ENCODE results near the gene SMU1. TPM values are rescaled to one million over a fixed set of nuclear protein-coding genes. Genes with fewer than 3 reads are reported as not detected.

Gene SMU1
- total RNA-seq, 1 donor from 2014 or later, result 24.3 TPM

GRCh38 chr9:33051144-33051543 is 25.3 kb downstream of the SMU1 start:
- peaks cover 39% of the 10 kb centered on the region for H3K36me3 Mint-ChIP-seq
- TF ChIP-seq CTCF (IDR thresholded peaks at IDR 0.05; ENCODE audit: unreplicated experiment), result no peak
- no peaks in the 10 kb centered on the region for H3K9me3 Mint-ChIP-seq
- H3K4me1 Mint-ChIP-seq, result no peaks in the 10 kb centered on the region
- H3K27me3 Mint-ChIP-seq (ENCODE audit: low read depth), result no peaks in the 10 kb centered on the region
- H3K4me3 Mint-ChIP-seq, result no peak overlapping the region
- DNase-seq (ENCODE audit: low spot score in 2 of 2, unreplicated experiment in 2 of 2), result no peak
- H3K27ac Mint-ChIP-seq, result no peak overlapping the region

- Mint-ChIP-seq H3K27me3 (ENCODE audit: low read depth) (no peaks in the 10 kb centered on the region), H3K9me3 (no peaks in the 10 kb centered on the region), H3K4me1 (peaks cover 5% of the 10 kb centered on the region), H3K27ac (no peak overlapping the region), H3K4me3 (no peak overlapping the region), H3K36me3 (peaks cover 37% of the 10 kb centered on the region)
- DNase-seq (ENCODE audit: low spot score in 2 of 2, unreplicated experiment in 2 of 2), result no peak
- TF ChIP-seq CTCF (IDR thresholded peaks at IDR 0.05; ENCODE audit: unreplicated experiment), result no peak
These were observed 26.7 kb downstream of the SMU1 start for GRCh38 chr9:33049680-33050361.

- Mint-ChIP-seq H3K27ac (no peak overlapping the region), H3K9me3 (no peaks in the 10 kb centered on the region), H3K27me3 (ENCODE audit: low read depth) (no peaks in the 10 kb centered on the region), H3K4me1 (peaks cover 14% of the 10 kb centered on the region), H3K36me3 (peaks cover 29% of the 10 kb centered on the region), H3K4me3 (no peak overlapping the region)
- no peak for DNase-seq (ENCODE audit: low spot score in 2 of 2, unreplicated experiment in 2 of 2)
- TF ChIP-seq CTCF (IDR thresholded peaks at IDR 0.05; ENCODE audit: unreplicated experiment), result no peak
These were observed 28.4 kb downstream of the SMU1 start for GRCh38 chr9:33048054-33048465.

DNA sequence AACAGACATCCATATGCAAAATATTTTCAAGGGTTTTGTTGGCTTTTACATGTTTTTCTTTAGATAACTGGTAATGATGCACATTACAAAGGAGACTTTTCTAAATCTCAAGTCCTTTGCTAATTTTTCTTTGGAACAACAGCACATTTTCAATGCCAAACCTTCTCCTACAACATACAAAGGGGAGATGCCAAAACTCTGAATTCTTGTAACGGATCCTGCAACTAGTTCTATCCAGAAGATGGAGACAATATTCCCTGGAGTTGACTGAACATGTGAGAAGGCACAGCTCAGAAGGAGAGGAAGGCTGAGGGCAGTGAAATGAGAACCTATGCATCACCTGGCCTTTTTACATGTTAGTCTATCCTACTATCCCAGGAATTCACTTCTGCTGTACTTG is 30.4 kb downstream of the SMU1 start:
- H3K27ac Mint-ChIP-seq, result no peak overlapping the region
- no peak overlapping the region for H3K4me3 Mint-ChIP-seq
- no peaks in the 10 kb centered on the region for H3K9me3 Mint-ChIP-seq

DNA sequence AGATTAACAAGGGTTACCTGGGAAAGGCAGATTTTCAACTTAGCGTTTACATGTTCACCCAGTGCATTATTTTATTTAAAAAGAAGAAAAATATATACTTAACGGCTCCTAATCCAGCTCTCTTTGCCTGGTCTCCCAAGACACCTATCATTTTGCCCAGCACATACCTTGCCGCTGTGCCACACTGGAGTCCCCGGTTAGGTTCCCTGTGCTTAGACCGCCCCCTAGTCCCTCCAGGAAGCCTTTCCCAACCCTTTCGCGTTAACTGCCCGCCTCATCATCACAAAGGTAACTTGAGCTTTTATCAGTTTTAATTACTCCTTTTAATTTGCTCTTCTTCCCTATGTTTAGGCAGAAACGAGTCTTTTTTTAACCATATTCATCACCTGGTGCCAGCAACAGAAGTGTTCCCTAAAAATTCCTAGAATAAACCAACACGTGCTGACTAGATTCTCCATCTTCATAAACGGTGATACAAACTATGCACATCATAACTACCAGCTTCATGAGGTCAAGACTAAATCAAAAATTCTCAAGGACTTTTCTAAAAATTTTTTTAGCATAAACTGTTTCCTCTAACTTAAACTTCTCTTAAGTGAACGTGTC is 31.7 kb downstream of the SMU1 start:
- TF ChIP-seq CTCF (IDR thresholded peaks at IDR 0.05; ENCODE audit: unreplicated experiment), result no peak
- H3K27ac Mint-ChIP-seq, result peak overlapping the region; percentile 88
- H3K9me3 Mint-ChIP-seq, result no peaks in the 10 kb centered on the region
- no peaks in the 10 kb centered on the region for H3K27me3 Mint-ChIP-seq (ENCODE audit: low read depth)
- peaks cover 19% of the 10 kb centered on the region for H3K36me3 Mint-ChIP-seq
- H3K4me1 Mint-ChIP-seq, result peaks cover 14% of the 10 kb centered on the region
- DNase-seq (ENCODE audit: low spot score in 2 of 2, unreplicated experiment in 2 of 2), result no peak
- peak overlapping the region; percentile 75 for H3K4me3 Mint-ChIP-seq

More for the DNA sequence above, 30.4 kb downstream of the SMU1 start:
- peaks cover 14% of the 10 kb centered on the region for H3K4me1 Mint-ChIP-seq
- no peaks in the 10 kb centered on the region for H3K27me3 Mint-ChIP-seq (ENCODE audit: low read depth)
- peaks cover 24% of the 10 kb centered on the region for H3K36me3 Mint-ChIP-seq
- DNase-seq (ENCODE audit: low spot score in 2 of 2, unreplicated experiment in 2 of 2), result no peak
- no peak for TF ChIP-seq CTCF (IDR thresholded peaks at IDR 0.05; ENCODE audit: unreplicated experiment)

Measured in mesothelial cell of epicardium (in vitro differentiated cells).